ENCODE data around the gene SMPDL3B.
"Not testable (repeated sequence)": the region's sequence is repeated elsewhere in the genome, so short reads cannot be mapped to it uniquely, and the experiment has no call there.

Gene SMPDL3B

GRCh38 chr1:27970401-27970800, 35.6 kb downstream of the SMPDL3B start:
- peak; percentile 56 for DNase-seq (ENCODE audit: low spot score)

GRCh38 chr1:27971674-27972073, 36.9 kb downstream of the SMPDL3B start:
- peak; percentile 83 for DNase-seq (ENCODE audit: low spot score)

GRCh38 chr1:27972141-27972540, 37.3 kb downstream of the SMPDL3B start:
- DNase-seq (ENCODE audit: low spot score): no peak

GRCh38 chr1:27973771-27974416, 39.1 kb downstream of the SMPDL3B start:
- DNase-seq (ENCODE audit: low spot score): peak; percentile 83

GRCh38 chr1:27974417-27974781, 39.6 kb downstream of the SMPDL3B start:
- no peak for DNase-seq (ENCODE audit: low spot score)

GRCh38 chr1:27979151-27979858, 44.5 kb downstream of the SMPDL3B start:
- DNase-seq (ENCODE audit: low spot score): peak; percentile 84

- no peak for DNase-seq (ENCODE audit: low spot score)
Measured at GRCh38 chr1:27979859-27980201, 45.0 kb downstream of the SMPDL3B start.

- DNase-seq (ENCODE audit: low spot score): no peak
Measured at GRCh38 chr1:27980216-27980845, 45.5 kb downstream of the SMPDL3B start.

- DNase-seq (ENCODE audit: low spot score): no peak
Measured at GRCh38 chr1:27981145-27981544, 46.3 kb downstream of the SMPDL3B start.

- no peak for DNase-seq (ENCODE audit: low spot score)
Measured at GRCh38 chr1:27990920-27991537, 56.2 kb downstream of the SMPDL3B start.

GRCh38 chr1:27992276-27992675, 57.5 kb downstream of the SMPDL3B start:
- no peak for DNase-seq (ENCODE audit: low spot score)

GRCh38 chr1:27993241-27993640, 58.4 kb downstream of the SMPDL3B start:
- no peak for DNase-seq (ENCODE audit: low spot score)

GRCh38 chr1:27994060-27994459, 59.3 kb downstream of the SMPDL3B start:
- DNase-seq (ENCODE audit: low spot score): no peak

GRCh38 chr1:27994526-27994925, 59.7 kb downstream of the SMPDL3B start:
- not testable (repeated sequence) for DNase-seq (ENCODE audit: low spot score)

- no peak for DNase-seq (ENCODE audit: low spot score)
Measured at GRCh38 chr1:27999055-27999454, 64.3 kb downstream of the SMPDL3B start.

GRCh38 chr1:28002600-28002999, 67.8 kb downstream of the SMPDL3B start:
- no peak for DNase-seq (ENCODE audit: low spot score)

- not testable (repeated sequence) for DNase-seq (ENCODE audit: low spot score)
Measured at GRCh38 chr1:28003117-28003516, 68.3 kb downstream of the SMPDL3B start.
